SU-DHL-6 (cell line): ENCODE measurements around the gene CIAO3.
"Not testable (repeated sequence)": the region's sequence is repeated elsewhere in the genome, so short reads cannot be mapped to it uniquely, and the experiment has no call there.

Experiments used
- EZH2phosphoT487 ChIP-seq: fragments of 200-600 bp; sonication (generic), shearing (Covaris generic); conservative IDR thresholded peaks from 2 replicates; pipeline ENCODE4 v1.6.1; 2018; ENCODE audit warnings: mild to moderate bottlenecking, antibody characterized with exemption, low read length, moderate library complexity, mixed read lengths
- TF ChIP-seq, protein P1 (sequence below): fragments of 200-600 bp; sonication (generic); IDR thresholded peaks from one replicate; pipeline ENCODE4 v1.5.1; 2017; ENCODE audit warnings: antibody characterized with exemption, mild to moderate bottlenecking, low read length, moderate library complexity; ENCODE audit not compliant: insufficient read depth, poor library complexity, severe bottlenecking

DNA sequence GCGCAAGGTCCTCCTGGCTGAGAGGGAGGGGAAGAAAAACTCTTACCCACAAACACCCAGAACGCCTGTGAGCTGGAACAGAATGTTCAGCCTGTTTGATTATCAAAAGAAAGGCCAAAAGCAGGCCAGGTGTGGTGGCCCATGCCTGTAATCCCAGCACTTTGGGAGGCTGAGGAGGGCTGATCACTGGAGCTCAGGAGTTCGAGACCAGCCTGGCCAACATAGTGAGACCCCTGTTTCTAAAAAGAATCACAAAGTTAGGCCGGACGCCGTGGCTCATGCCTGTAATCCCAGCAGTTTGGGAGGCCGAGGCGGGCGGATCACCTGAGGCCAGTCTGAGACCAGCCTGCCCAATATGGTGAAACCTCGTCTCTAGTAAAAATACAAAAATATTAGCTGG is 35.5 kb upstream of the CIAO3 start:
- TF ChIP-seq, protein P1, sequence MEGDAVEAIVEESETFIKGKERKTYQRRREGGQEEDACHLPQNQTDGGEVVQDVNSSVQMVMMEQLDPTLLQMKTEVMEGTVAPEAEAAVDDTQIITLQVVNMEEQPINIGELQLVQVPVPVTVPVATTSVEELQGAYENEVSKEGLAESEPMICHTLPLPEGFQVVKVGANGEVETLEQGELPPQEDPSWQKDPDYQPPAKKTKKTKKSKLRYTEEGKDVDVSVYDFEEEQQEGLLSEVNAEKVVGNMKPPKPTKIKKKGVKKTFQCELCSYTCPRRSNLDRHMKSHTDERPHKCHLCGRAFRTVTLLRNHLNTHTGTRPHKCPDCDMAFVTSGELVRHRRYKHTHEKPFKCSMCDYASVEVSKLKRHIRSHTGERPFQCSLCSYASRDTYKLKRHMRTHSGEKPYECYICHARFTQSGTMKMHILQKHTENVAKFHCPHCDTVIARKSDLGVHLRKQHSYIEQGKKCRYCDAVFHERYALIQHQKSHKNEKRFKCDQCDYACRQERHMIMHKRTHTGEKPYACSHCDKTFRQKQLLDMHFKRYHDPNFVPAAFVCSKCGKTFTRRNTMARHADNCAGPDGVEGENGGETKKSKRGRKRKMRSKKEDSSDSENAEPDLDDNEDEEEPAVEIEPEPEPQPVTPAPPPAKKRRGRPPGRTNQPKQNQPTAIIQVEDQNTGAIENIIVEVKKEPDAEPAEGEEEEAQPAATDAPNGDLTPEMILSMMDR, result not testable (repeated sequence)
- TF ChIP-seq EZH2phosphoT487, result not testable (repeated sequence)
